Measurements from ENCODE around the gene OR6C76.

GRCh38 chr12:55425954-55426353 lies at the start of gene OR6C76:
- TF ChIP-seq GATA2 (IDR thresholded peaks at IDR 0.05; ENCODE audit: low read depth, low read length) (no peak), GATA3 (IDR thresholded peaks at IDR 0.05; ENCODE audit: low read depth, low read length) (no peak)
